Bone marrow (tissue), 2 donors: Measurements from ENCODE around the gene MMP20.
"Not testable (repeated sequence)": the region's sequence is repeated elsewhere in the genome, so short reads cannot be mapped to it uniquely, and the experiment has no call there.

Source experiments
- DNase-seq, 2 donors: peaks; one replicate each; lab custom pipeline; 2025; lab: John Stamatoyannopoulos, UW

The MMP20 gene

GRCh38 chr11:102625177-102625576, at the start of gene MMP20:
Gene MMP20 (minus strand): TSS chr11:102625332. CDS start chr11:102625319, 13 bp downstream.
- DNase-seq: no peak

GRCh38 chr11:102669664-102670063, 44.5 kb upstream of the MMP20 start:
- no peak for DNase-seq

GRCh38 chr11:102666331-102666957, 41.3 kb upstream of the MMP20 start:
- DNase-seq: peak in 1 of 2 donors; percentile 18

- no peak for DNase-seq
Observed at GRCh38 chr11:102664001-102664752, 39.0 kb upstream of the MMP20 start.

GRCh38 chr11:102662607-102663006, 37.5 kb upstream of the MMP20 start:
- no peak for DNase-seq

GRCh38 chr11:102661040-102661439, 35.9 kb upstream of the MMP20 start:
- no peak for DNase-seq

- DNase-seq: no peak
Observed at GRCh38 chr11:102656528-102656927, 31.4 kb upstream of the MMP20 start.

GRCh38 chr11:102655547-102655946, 30.4 kb upstream of the MMP20 start:
- DNase-seq: no peak

- DNase-seq: no peak
Observed at GRCh38 chr11:102654761-102655160, 29.6 kb upstream of the MMP20 start.

GRCh38 chr11:102653744-102654291, 28.7 kb upstream of the MMP20 start:
- no peak for DNase-seq

- DNase-seq: no peak
Observed at GRCh38 chr11:102647430-102647829, 22.3 kb upstream of the MMP20 start.

GRCh38 chr11:102643941-102644340, 18.8 kb upstream of the MMP20 start:
- DNase-seq: no peak

- no peak for DNase-seq
Observed at GRCh38 chr11:102640946-102641345, 15.8 kb upstream of the MMP20 start.

- DNase-seq: no peak
Observed at GRCh38 chr11:102639656-102640055, 14.5 kb upstream of the MMP20 start.

- DNase-seq: no peak
Observed at GRCh38 chr11:102637731-102638130, 12.6 kb upstream of the MMP20 start.

GRCh38 chr11:102633385-102634026, 8.4 kb upstream of the MMP20 start:
- no peak for DNase-seq

GRCh38 chr11:102632026-102632425, 6.9 kb upstream of the MMP20 start:
- no peak for DNase-seq

- DNase-seq: no peak
Observed at GRCh38 chr11:102630598-102631448, 5.7 kb upstream of the MMP20 start.

- not testable (repeated sequence) for DNase-seq
Observed at GRCh38 chr11:102629908-102630307, 4.8 kb upstream of the MMP20 start.

GRCh38 chr11:102626676-102627075, 1.5 kb upstream of the MMP20 start:
- no peak for DNase-seq

- DNase-seq: no peak
Observed at GRCh38 chr11:102623998-102624397, 1.1 kb downstream of the MMP20 start.

GRCh38 chr11:102623128-102623527, 2.0 kb downstream of the MMP20 start:
- no peak for DNase-seq
